GM23338 (cell line): ENCODE measurements around the gene RABGAP1L. TPM values are rescaled to one million over a fixed set of nuclear protein-coding genes. Genes with fewer than 3 reads are reported as not detected.

Experiments
- ATAC-seq: fragments of 200-7000 bp; cut with Tn5 transposase; 3 replicates; pipeline ENCODE4 v1.9.1; 2020
- DNase-seq: peaks from one replicate; pipeline ENCODE4 v3.0.0-alpha.2; 2015; ENCODE audit warnings: low spot score
- H2AFZ ChIP-seq: fragments of 200-600 bp; sonication (generic); 2 replicates; pipeline ENCODE4 v1.8.0; 2016; ENCODE audit warnings: antibody characterized with exemption, mild to moderate bottlenecking, moderate library complexity
- H3F3A ChIP-seq: fragments of 200-600 bp; sonication (generic); replicated peaks from 2 replicates; pipeline ENCODE4 v1.8.0; 2017; ENCODE audit warnings: antibody characterized with exemption, mixed run types, low read depth
- H3K27ac ChIP-seq: fragments of 200-600 bp; sonication (generic); 2 replicates; pipeline ENCODE4 v1.6.1; 2016; ENCODE audit warnings: low read depth
- H3K27me3 ChIP-seq: fragments of 200-600 bp; sonication (generic); 2 replicates; pipeline ENCODE4 v1.8.0; 2016; ENCODE audit warnings: mild to moderate bottlenecking, mixed run types, moderate library complexity; ENCODE audit not compliant: insufficient read depth
- H3K36me3 ChIP-seq: fragments of 200-600 bp; sonication (generic); 2 replicates; pipeline ENCODE4 v1.8.0; 2016; ENCODE audit warnings: mild to moderate bottlenecking; ENCODE audit not compliant: insufficient read depth
- H3K4me1 ChIP-seq: fragments of 200-600 bp; sonication (generic); 2 replicates; pipeline ENCODE4 v1.8.0; 2016; ENCODE audit warnings: mild to moderate bottlenecking, moderate library complexity; ENCODE audit not compliant: insufficient read depth
- H3K4me2 ChIP-seq: fragments of 200-600 bp; sonication (generic); 2 replicates; pipeline ENCODE4 v1.7.1; 2017; ENCODE audit warnings: mixed run types
- H3K4me3 ChIP-seq: fragments of 200-600 bp; sonication (generic); 2 replicates; pipeline ENCODE4 v1.6.1; 2016; ENCODE audit warnings: mixed run types
- H3K79me2 ChIP-seq: fragments of 200-600 bp; sonication (generic); replicated peaks from 2 replicates; pipeline ENCODE4 v1.8.0; 2017; ENCODE audit warnings: mild to moderate bottlenecking; ENCODE audit not compliant: insufficient read depth
- H3K9me2 ChIP-seq: fragments of 200-600 bp; sonication (generic); 2 replicates; pipeline ENCODE4 v1.8.0; 2017; ENCODE audit not compliant: insufficient read depth
- H4K20me1 ChIP-seq: fragments of 200-600 bp; sonication (generic); replicated peaks from 2 replicates; pipeline ENCODE4 v1.8.0; 2017; ENCODE audit warnings: mild to moderate bottlenecking; ENCODE audit not compliant: insufficient read depth
- H3K27ac Mint-ChIP-seq: 2 replicates; pipeline ENCODE4 v1.8.0; 2020; ENCODE audit warnings: inconsistent platforms, mild to moderate bottlenecking, moderate library complexity, mixed read lengths
- H3K27me3 Mint-ChIP-seq: 3 replicates; pipeline ENCODE4 v1.8.0; 2022; ENCODE audit warnings: low read depth, mild to moderate bottlenecking, moderate library complexity, mixed read lengths, inconsistent platforms; ENCODE audit not compliant: insufficient read depth, poor library complexity
- H3K36me3 Mint-ChIP-seq: 3 replicates; pipeline ENCODE4 v1.8.0; 2021; ENCODE audit warnings: low read depth, mild to moderate bottlenecking, inconsistent platforms, moderate library complexity, mixed read lengths
- H3K4me1 Mint-ChIP-seq: 3 replicates; pipeline ENCODE4 v1.8.0; 2020; ENCODE audit warnings: mild to moderate bottlenecking, inconsistent platforms, mixed read lengths
- H3K4me3 Mint-ChIP-seq: 3 replicates; pipeline ENCODE4 v1.8.0; 2021; ENCODE audit warnings: moderate library complexity, mild to moderate bottlenecking, inconsistent platforms, mixed read lengths
- H3K9me3 Mint-ChIP-seq: 3 replicates; pipeline ENCODE4 v1.8.0; 2020; ENCODE audit warnings: moderate library complexity, mild to moderate bottlenecking, inconsistent platforms, mixed read lengths
- CREB1 ChIP-seq: fragments of 250-450 bp; sonication (Bioruptor Pico); IDR thresholded peaks from 2 replicates; pipeline ENCODE4 v1.5.0; 2020; ENCODE audit warnings: low read depth, mild to moderate bottlenecking, moderate library complexity
- EZH2 ChIP-seq: fragments of 200-600 bp; sonication (generic); IDR thresholded peaks from one replicate; pipeline ENCODE4 v1.8.0; 2017; ENCODE audit warnings: antibody characterized with exemption, mild to moderate bottlenecking, low read depth; ENCODE audit not compliant: unreplicated experiment
- EZH2phosphoT487 ChIP-seq: fragments of 200-600 bp; sonication (generic); IDR thresholded peaks from one replicate; pipeline ENCODE4 v1.8.1; 2018; ENCODE audit warnings: antibody characterized with exemption; ENCODE audit not compliant: unreplicated experiment
- JUNB ChIP-seq: IDR thresholded peaks from one replicate; pipeline ENCODE4 v1.6.1; 2016; ENCODE audit warnings: antibody characterized with exemption; ENCODE audit not compliant: unreplicated experiment
- NANOG ChIP-seq: IDR thresholded peaks from 2 replicates; pipeline ENCODE4 v1.6.1; 2016; ENCODE audit warnings: antibody characterized with exemption, borderline replicate concordance
- POLR2AphosphoS5 ChIP-seq: IDR thresholded peaks from 2 replicates; pipeline ENCODE4 v1.6.1; 2016; ENCODE audit warnings: antibody characterized with exemption, low read depth
- STAT1 ChIP-seq: IDR thresholded peaks from one replicate; pipeline ENCODE4 v1.6.1; 2016; ENCODE audit warnings: antibody characterized with exemption; ENCODE audit not compliant: unreplicated experiment
- ZNF114 ChIP-seq: fragments of 250-450 bp; sonication (Bioruptor Pico); IDR thresholded peaks from 2 replicates; pipeline ENCODE4 v1.5.0; 2020; ENCODE audit warnings: mild to moderate bottlenecking, moderate library complexity
- ZNF331 ChIP-seq: fragments of 250-450 bp; sonication (Bioruptor Pico); IDR thresholded peaks from 2 replicates; pipeline ENCODE4 v1.5.0; 2020; ENCODE audit warnings: low read depth, mild to moderate bottlenecking, moderate library complexity
- polyA plus RNA-seq: library from polyadenylated mRNA; unstranded; fragments of >200 nt; fragmentation: Nextera tagmentation; extraction: Ambion mirVana; gene quantifications from 2 replicates; pipeline ENCODE4 v1.2.1, GENCODE V29; 2016
- total RNA-seq: library from RNA; depleted of rRNA; stranded (reverse); fragments of >200 nt; shearing (Covaris generic); gene quantifications from 2 replicates; pipeline ENCODE4 v1.2.3, GENCODE V29; 2014
- TF ChIP-seq, protein P1 (sequence below): IDR thresholded peaks from one replicate; pipeline ENCODE4 v1.6.1; 2018; ENCODE audit warnings: antibody characterized with exemption; ENCODE audit not compliant: unreplicated experiment
- TF ChIP-seq, protein P2 (sequence below), 2 experiments: fragments of 200-600 bp in 1 of 2; sonication (generic) in 1 of 2; conservative IDR thresholded peaks; 2 replicates each; pipeline versions ENCODE4 v1.5.1 to v1.6.1; 2016 to 2017; ENCODE audit warnings: antibody characterized with exemption in 2 of 2, low read depth in 2 of 2, mild to moderate bottlenecking in 2 of 2, moderate library complexity in 1 of 2
- TF ChIP-seq, protein P3 (sequence below): IDR thresholded peaks from 2 replicates; pipeline ENCODE4 v1.6.1; 2016; ENCODE audit warnings: antibody characterized with exemption
- TF ChIP-seq, protein P4 (sequence below): fragments of 250-450 bp; sonication (Bioruptor Pico); IDR thresholded peaks from 2 replicates; pipeline ENCODE4 v1.5.0; 2020; ENCODE audit warnings: mild to moderate bottlenecking, moderate library complexity

RABGAP1L gene
- total and polyA plus RNA-seq, 2 experiments from 2014 or later, result 83.2 to 136 TPM

DNA sequence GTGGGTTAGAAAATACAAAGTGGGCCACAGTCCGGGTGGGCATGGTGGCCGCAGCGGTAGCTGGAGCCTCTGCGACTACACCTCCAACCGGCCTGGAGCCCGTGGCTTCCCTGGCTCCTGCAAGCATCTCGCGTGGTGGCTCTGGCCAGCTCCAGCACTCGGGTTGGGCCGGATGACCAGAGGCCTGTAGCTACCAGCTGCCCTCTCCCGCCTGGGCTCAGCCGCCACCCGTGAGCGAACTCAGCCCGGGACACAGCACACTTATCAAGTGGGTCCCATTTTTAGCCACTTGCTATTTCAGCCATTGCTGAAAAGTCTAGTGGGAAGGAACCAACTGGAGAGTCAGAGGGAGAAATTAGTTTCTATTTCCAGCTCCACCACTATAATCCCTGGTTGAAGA is 732.7 kb downstream of the RABGAP1L start:
- peaks cover 100% of the 10 kb centered on the region for H3K79me2 ChIP-seq
- H3K36me3 ChIP-seq, result peaks cover 52% of the 10 kb centered on the region
- peaks cover 7% of the 10 kb centered on the region; the same call in 1 of the 2 replicates for H3F3A ChIP-seq
- Mint-ChIP-seq H3K4me3 (no peak overlapping the region), H3K27ac (no peak overlapping the region), H3K27me3 (no peaks in the 10 kb centered on the region), H3K4me1 (no peaks in the 10 kb centered on the region), H3K9me3 (peaks cover 5% of the 10 kb centered on the region; the same call in 2 of the 3 replicates), H3K36me3 (peaks cover 85% of the 10 kb centered on the region)
- no peak overlapping the region for H3K4me2 ChIP-seq
- peak overlapping the region; percentile 22; the same call in 1 of the 2 replicates for H3K27ac ChIP-seq
- no peaks in the 10 kb centered on the region for H3K27me3 ChIP-seq
- H3K4me3 ChIP-seq, result no peak overlapping the region
- no peaks in the 10 kb centered on the region for H3K4me1 ChIP-seq
- H4K20me1 ChIP-seq, result peaks cover 46% of the 10 kb centered on the region
- H2AFZ ChIP-seq, result no peak overlapping the region
- DNase-seq (peak; percentile 16), ATAC-seq (peak; percentile 68)
- TF ChIP-seq POLR2AphosphoS5 (no peak), CREB1 (CRISPR knock-in tag) (no peak), STAT1 (no peak), ZNF331 (no peak), EZH2 (no peak), JUNB (no peak), ZNF114 (CRISPR knock-in tag) (no peak), EZH2phosphoT487 (no peak), NANOG (no peak)
- TF ChIP-seq, protein P1, sequence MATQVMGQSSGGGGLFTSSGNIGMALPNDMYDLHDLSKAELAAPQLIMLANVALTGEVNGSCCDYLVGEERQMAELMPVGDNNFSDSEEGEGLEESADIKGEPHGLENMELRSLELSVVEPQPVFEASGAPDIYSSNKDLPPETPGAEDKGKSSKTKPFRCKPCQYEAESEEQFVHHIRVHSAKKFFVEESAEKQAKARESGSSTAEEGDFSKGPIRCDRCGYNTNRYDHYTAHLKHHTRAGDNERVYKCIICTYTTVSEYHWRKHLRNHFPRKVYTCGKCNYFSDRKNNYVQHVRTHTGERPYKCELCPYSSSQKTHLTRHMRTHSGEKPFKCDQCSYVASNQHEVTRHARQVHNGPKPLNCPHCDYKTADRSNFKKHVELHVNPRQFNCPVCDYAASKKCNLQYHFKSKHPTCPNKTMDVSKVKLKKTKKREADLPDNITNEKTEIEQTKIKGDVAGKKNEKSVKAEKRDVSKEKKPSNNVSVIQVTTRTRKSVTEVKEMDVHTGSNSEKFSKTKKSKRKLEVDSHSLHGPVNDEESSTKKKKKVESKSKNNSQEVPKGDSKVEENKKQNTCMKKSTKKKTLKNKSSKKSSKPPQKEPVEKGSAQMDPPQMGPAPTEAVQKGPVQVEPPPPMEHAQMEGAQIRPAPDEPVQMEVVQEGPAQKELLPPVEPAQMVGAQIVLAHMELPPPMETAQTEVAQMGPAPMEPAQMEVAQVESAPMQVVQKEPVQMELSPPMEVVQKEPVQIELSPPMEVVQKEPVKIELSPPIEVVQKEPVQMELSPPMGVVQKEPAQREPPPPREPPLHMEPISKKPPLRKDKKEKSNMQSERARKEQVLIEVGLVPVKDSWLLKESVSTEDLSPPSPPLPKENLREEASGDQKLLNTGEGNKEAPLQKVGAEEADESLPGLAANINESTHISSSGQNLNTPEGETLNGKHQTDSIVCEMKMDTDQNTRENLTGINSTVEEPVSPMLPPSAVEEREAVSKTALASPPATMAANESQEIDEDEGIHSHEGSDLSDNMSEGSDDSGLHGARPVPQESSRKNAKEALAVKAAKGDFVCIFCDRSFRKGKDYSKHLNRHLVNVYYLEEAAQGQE, result no peak
- TF ChIP-seq, protein P2, sequence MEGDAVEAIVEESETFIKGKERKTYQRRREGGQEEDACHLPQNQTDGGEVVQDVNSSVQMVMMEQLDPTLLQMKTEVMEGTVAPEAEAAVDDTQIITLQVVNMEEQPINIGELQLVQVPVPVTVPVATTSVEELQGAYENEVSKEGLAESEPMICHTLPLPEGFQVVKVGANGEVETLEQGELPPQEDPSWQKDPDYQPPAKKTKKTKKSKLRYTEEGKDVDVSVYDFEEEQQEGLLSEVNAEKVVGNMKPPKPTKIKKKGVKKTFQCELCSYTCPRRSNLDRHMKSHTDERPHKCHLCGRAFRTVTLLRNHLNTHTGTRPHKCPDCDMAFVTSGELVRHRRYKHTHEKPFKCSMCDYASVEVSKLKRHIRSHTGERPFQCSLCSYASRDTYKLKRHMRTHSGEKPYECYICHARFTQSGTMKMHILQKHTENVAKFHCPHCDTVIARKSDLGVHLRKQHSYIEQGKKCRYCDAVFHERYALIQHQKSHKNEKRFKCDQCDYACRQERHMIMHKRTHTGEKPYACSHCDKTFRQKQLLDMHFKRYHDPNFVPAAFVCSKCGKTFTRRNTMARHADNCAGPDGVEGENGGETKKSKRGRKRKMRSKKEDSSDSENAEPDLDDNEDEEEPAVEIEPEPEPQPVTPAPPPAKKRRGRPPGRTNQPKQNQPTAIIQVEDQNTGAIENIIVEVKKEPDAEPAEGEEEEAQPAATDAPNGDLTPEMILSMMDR (conservative IDR thresholded peaks at IDR 0.05; ENCODE audit: low read depth in 2 of 2), result no peak
- TF ChIP-seq, protein P3, sequence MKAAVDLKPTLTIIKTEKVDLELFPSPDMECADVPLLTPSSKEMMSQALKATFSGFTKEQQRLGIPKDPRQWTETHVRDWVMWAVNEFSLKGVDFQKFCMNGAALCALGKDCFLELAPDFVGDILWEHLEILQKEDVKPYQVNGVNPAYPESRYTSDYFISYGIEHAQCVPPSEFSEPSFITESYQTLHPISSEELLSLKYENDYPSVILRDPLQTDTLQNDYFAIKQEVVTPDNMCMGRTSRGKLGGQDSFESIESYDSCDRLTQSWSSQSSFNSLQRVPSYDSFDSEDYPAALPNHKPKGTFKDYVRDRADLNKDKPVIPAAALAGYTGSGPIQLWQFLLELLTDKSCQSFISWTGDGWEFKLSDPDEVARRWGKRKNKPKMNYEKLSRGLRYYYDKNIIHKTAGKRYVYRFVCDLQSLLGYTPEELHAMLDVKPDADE, result no peak
- TF ChIP-seq, protein P4, sequence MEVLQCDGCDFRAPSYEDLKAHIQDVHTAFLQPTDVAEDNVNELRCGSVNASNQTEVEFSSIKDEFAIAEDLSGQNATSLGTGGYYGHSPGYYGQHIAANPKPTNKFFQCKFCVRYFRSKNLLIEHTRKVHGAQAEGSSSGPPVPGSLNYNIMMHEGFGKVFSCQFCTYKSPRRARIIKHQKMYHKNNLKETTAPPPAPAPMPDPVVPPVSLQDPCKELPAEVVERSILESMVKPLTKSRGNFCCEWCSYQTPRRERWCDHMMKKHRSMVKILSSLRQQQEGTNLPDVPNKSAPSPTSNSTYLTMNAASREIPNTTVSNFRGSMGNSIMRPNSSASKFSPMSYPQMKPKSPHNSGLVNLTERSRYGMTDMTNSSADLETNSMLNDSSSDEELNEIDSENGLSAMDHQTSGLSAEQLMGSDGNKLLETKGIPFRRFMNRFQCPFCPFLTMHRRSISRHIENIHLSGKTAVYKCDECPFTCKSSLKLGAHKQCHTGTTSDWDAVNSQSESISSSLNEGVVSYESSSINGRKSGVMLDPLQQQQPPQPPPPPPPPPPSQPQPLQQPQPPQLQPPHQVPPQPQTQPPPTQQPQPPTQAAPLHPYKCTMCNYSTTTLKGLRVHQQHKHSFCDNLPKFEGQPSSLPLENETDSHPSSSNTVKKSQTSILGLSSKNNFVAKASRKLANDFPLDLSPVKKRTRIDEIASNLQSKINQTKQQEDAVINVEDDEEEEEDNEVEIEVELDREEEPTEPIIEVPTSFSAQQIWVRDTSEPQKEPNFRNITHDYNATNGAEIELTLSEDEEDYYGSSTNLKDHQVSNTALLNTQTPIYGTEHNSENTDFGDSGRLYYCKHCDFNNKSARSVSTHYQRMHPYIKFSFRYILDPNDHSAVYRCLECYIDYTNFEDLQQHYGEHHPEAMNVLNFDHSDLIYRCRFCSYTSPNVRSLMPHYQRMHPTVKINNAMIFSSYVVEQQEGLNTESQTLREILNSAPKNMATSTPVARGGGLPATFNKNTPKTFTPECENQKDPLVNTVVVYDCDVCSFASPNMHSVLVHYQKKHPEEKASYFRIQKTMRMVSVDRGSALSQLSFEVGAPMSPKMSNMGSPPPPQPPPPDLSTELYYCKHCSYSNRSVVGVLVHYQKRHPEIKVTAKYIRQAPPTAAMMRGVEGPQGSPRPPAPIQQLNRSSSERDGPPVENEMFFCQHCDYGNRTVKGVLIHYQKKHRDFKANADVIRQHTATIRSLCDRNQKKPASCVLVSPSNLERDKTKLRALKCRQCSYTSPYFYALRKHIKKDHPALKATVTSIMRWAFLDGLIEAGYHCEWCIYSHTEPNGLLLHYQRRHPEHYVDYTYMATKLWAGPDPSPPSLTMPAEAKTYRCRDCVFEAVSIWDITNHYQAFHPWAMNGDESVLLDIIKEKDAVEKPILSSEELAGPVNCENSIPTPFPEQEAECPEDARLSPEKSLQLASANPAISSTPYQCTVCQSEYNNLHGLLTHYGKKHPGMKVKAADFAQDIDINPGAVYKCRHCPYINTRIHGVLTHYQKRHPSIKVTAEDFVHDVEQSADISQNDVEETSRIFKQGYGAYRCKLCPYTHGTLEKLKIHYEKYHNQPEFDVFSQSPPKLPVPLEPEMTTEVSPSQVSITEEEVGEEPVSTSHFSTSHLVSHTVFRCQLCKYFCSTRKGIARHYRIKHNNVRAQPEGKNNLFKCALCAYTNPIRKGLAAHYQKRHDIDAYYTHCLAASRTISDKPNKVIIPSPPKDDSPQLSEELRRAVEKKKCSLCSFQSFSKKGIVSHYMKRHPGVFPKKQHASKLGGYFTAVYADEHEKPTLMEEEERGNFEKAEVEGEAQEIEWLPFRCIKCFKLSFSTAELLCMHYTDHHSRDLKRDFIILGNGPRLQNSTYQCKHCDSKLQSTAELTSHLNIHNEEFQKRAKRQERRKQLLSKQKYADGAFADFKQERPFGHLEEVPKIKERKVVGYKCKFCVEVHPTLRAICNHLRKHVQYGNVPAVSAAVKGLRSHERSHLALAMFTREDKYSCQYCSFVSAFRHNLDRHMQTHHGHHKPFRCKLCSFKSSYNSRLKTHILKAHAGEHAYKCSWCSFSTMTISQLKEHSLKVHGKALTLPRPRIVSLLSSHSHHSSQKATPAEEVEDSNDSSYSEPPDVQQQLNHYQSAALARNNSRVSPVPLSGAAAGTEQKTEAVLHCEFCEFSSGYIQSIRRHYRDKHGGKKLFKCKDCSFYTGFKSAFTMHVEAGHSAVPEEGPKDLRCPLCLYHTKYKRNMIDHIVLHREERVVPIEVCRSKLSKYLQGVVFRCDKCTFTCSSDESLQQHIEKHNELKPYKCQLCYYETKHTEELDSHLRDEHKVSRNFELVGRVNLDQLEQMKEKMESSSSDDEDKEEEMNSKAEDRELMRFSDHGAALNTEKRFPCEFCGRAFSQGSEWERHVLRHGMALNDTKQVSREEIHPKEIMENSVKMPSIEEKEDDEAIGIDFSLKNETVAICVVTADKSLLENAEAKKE (CRISPR knock-in tag), result no peak
- H3K9me2 ChIP-seq, result no peaks in the 10 kb centered on the region
